HG03432 (cell line): Measurements from ENCODE around the gene PLEKHG3.

ENCODE experiments used
- ATAC-seq: cut with Tn5 transposase; IDR thresholded peaks from one replicate; pipeline ENCODE4 v1.9.1; 2021; ENCODE audit warnings: mild to moderate bottlenecking, moderate library complexity; ENCODE audit not compliant: unreplicated experiment

The PLEKHG3 gene

DNA sequence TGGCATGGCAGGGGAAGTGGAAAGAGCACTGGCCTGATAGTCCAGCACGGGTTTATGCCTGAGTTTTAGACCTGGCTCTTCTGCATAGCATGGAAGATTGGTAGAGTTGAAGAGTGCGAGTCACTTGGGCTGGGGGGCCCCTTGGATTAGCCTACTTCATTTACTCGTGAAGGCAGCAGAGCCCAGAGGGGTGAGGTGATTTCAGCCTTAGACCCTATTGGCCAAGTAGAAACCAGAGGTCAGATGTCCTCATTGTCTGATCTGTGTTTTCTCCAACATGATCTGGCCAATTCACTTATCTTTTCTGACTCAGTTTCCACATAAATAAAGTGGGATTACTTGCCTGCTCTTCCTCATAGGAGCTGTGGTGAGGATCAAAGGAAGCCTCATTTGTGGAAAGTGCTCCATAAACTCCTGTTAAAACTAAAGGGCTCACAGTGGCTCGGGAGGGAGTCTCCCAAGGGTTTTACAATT, 1.9 kb downstream of the PLEKHG3 start:
- ATAC-seq, result no peak

DNA sequence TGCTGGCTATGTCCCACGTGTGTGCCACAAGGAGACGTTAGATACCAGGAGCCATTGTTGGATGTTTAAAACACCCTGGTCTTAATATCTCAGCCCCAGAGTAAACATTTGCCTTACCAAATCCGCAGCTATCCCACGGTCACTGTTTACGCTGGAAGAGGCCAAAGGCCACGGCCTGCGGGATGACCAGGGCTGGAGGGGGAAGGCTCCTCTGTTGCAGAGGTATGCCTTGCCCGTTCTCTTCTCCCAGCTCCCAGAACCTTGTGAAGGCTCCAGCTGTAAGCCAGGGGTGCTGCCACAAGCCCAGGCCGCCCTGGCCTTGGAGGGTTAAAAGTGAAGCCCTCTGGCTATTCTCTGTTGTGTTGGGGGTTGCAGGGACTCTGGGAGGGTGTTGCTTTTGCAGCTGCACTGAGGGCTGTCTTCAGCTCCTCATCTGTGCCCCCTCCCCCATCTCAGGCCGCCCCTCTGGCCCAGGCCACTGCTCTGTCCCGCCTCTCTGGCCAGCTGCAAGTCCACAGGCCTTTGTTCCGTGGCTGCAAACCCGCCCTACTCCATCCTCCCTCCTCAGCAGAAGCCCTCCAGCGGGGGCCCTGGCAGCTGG, 2.5 kb downstream of the PLEKHG3 start:
- no peak for ATAC-seq

DNA sequence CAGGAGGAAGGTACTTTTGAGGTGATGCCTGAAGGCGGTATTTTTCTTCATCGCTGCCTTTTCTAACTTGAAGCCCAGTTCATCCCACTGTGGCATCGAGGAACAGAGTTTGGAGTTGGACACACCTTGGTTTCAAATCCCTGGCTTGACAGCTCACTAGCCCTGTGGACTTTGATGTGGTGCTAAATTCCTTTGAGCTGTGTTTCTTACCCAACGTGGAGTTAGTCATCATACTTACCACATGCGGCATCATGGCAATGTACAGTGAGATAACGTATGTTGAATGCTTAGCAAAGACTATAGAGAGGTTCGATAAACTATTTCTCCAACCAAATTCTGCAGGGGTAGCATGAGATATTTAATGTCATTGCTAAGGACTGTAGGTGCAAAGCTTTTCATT, 3.4 kb downstream of the PLEKHG3 start:
- ATAC-seq, result no peak

DNA sequence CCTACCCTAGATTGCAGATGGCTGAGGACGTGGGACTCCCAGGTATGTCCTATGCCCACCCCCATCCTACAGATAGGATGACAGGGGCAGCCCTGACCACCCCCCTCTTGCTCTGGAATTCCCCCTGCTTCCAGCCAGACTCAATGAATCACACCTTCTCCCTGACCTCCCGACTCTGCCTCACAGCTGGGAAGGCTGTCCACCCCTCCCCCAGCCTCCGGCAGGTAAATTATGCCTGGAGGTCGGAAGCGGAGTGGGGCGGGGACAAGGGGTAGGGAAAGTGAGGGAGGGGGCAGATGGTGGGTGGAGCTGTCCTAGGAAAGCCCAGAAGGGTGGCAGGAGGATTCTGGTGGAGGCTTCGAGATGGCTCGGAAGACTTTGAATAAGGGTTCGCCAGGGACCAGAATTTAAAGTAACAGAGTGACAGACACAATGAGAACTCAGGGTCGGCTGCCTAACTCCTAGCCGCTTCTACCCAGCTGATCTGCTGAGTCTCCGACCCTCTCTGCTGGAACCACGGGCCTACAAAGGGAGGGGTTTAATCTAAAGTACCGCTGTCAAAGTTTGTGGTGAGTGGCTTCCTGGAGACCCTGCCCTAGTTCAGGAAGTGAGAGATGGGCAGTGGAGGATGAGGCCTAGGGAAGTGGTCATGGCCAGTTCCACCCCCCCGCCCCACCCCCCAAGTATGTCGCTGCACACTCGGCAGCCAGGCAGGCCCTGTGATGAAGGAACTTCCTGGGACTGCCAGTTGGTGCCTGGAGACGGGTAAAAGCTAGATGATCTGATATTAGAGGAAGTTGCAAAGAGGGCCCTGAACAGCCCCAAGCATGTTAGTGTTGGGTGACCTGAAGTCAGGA, 4.2 kb downstream of the PLEKHG3 start:
- no peak for ATAC-seq

DNA sequence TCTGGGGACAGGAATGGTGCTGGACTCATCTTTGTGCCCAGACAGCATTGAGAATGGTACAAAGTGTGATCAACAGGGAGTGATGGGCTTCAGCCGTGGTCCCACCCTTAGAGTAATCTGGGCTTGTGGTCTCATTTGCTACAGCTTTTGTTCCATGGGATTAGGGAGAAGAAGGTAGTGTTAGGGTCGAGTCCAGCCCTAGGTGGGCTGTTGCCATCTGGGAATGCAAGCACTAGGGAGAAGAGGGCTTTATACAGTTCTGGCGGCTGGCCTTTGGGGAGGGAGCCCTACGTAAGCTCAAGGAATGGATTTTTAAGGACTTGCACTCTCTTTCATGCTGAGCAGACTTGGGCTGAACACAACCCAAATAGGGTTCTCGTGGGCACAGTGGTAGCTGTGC, 4.9 kb downstream of the PLEKHG3 start:
- no peak for ATAC-seq

DNA sequence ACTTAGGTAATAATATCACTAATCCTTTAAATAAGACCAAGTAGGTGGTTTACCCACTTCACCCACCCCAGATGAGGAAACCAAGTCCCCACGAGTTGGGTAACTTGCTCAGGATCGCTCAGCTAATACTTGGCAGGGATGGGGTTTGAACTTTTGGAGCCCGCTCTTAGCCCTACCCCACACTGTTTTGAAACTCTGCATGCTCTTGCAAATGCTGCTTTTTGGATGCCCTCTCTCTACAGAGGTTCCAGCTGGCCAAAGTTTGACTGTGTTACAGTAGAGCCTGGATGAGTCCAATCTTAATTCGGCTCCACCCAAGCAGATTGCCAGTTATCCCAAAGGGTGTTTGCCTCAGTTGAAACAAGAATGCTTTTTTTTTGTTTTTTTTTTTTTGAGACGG, 6.8 kb downstream of the PLEKHG3 start:
- ATAC-seq, result no peak

DNA sequence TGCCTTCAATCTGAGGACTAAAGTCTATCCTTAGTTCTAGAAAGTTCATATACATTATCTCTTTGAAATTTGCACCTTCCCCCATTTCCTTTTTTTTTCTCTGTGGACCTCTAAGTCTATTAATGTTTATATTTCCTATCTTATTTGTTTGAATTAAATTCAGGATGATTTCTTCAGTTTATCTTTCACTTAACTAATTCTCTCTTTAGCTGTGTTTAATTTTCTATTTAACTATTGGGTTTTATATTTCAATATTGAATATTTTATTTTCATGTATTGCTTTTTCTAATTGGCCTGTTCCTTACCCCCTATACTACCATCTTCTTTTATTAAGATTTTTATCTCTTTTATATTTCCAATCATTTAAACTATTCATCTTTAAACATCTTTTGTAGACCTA, 9.5 kb downstream of the PLEKHG3 start:
- no peak for ATAC-seq

DNA sequence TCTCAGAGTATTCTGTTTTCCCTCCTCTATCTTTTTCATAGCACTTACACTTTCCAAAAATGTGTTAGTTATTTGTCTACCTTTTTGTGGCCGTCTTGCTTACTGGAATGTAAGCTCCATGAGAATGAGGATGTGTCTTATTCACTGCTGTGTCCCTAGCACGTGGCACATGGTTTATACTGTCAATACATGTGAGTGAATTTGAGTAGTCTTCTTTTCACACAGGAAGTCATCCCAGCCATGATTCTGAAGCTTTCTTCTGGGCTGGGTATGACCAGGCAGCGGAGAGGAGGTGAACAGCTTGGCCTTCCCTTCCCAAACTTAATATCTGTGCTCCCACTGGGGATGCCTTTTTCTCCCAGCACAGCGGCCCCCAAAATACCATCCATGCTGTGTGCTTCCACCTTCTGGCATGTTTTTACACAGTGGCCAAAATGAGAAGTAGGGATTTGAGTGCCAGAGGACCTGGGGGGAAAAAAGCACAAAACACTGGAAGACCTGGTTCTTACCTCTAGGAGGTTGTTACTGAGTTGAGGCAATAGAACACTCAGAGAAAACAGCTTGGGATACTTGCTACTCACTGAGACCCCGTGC, 10.3 kb downstream of the PLEKHG3 start:
- ATAC-seq, result no peak

DNA sequence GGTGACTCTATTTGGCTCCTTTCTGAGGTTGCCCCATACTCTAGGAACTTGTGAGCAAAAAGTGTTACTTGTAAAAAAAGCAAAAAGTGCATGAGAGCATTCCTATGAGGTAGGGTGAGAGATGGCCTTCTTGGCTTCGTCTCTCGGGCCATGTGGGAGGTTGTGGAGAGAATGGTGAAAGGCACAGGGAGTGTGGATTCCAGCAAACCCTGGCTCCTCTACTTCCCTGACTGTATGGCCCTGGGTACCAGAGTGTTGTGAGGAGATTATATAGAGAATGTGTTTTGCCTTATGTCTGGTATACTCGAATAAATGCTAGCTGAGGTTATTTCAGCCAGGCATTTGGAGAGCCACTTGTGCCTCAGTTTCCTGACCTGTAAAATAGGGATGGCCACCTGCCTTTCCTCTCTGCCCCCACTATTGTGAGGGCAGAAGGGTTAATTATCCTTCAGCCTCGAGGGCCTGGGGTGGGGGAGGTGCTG, 11.0 kb downstream of the PLEKHG3 start:
- no peak for ATAC-seq

DNA sequence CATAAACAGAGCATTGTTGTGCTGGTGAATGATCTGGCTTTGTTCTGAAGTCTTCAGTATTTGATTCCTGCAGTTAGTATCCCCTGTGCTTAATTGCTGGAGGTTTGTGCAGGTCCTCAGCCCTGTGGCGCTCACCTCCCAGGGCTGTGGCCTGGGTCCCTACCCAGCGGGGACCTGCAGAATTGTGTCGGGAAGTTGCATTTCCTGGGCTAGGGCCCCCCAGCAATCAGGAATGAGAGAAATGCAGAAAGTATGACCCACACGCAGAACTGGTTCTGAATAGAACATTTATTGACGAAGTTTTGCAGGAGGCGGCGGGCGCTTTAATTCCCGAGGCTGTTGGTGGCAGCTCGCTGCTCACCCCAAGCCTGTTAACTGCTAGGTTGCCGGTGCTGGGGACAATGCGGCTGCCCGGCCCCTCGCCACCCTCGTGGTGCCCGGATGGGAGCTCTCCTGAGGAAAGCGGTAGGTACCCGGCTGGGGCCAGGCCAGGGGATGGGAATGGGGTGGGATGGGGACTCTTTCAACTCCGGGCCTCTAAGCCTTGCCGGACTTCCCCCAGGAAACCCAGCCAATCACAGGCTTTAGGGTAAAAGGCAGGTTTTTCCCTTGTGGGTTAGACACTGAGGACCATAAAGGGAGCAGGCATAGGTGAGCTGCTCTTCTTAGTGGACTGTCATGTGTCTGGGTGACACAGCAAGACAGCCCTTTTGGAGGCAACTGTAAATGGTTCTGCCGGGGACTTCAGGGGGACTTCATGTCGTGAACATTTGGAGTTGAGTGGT, 11.6 kb downstream of the PLEKHG3 start:
- no peak for ATAC-seq

DNA sequence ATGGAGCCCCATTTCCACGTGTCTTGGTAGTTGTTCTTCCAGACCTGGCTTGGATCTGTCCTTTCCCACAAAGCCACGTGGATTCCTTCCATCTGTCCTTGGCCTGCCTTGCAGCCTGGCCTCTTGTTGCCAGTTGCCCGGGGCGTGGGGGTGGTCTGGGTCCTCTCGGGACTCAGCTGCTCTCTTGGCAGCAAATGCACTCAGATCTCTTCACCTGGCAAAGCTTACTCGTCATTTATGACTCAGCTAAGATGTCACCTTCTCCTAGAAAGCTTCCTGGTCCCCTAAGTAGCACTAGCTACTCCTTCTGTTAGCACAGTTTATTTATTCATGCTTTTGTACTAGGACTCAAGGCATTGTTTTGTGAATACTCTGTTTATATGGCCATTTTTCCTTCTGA, 13.6 kb downstream of the PLEKHG3 start:
- ATAC-seq, result no peak

DNA sequence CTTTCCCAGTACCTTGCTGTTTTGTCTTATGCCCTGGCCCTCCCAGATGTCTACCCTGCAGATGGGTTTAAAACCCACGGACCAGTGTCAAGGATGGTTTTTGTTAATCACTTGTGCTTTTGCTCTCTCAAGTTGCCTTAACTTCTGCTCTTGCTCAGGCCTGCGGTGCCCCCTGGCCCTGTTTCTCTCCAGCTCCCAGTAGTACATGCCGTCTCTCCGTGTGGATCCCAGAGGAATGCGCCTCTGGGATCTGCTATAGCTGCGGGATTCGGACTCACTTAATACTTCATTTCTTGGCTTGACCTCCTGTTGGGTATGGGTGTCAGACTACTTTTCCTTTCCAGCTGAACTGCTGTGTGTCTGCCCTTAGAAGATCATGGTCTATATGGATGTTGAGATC, 14.5 kb downstream of the PLEKHG3 start:
- ATAC-seq, result no peak

DNA sequence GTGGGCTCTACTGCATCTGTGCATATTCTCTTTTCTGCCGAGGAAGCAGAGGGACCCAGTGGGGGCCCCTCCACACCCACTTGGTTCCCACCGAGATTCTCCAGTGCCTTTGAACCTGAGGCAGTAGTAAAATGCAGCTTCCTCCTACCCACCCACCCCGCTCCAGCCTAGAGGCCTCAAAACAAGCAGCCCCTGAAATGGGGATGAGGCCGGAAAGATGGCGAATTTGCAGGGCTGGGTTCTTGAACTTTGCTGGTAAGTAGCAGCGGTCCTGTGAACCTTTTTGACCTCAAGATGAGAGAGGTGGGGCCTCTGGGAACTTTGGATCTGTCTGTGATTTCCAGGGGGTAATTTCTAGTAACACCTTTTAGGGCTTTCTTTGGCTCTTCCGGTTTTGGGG, 15.4 kb downstream of the PLEKHG3 start:
- no peak for ATAC-seq

DNA sequence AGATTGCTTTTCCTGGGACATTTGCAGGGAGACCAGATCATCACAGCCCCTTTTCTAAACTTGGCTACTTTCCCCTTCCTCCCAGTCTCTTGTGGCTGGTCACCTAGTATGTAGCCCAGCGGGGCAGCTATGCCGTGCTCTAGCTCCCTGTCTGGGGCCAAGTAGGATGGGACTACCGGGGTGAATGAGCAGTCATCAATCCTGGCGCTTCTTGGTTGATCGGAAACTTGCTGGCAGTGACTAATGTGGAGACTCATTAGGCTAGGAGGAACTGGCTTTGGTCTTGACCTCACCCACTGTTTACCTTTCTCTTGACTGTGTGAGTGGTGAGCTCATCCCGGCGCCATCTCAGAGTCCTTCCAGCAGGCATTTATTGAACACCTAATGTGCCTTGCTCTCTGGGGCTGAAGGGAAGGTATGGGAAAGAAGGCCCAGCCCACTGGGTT, 15.9 kb downstream of the PLEKHG3 start:
- no peak for ATAC-seq

DNA sequence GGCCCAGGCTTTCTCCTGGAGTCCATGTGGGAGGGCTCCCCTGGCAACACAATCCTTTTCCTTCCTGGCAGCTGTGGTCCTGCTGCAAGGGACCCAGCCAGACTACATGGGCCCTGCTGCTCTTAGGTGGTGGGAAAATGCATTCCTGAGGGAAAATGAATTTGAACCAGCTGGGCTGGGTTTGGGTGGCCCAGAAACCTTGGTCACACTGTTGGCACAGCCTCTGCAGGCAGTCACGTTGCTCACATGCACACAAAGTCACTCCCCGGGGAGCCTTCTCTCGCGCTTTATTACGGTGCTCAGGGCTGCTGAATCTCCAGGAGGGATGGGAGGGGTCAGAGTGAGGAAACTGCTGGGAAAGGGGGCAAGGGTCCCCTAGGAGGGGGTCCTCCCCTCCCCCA, 17.2 kb downstream of the PLEKHG3 start:
- ATAC-seq, result no peak

DNA sequence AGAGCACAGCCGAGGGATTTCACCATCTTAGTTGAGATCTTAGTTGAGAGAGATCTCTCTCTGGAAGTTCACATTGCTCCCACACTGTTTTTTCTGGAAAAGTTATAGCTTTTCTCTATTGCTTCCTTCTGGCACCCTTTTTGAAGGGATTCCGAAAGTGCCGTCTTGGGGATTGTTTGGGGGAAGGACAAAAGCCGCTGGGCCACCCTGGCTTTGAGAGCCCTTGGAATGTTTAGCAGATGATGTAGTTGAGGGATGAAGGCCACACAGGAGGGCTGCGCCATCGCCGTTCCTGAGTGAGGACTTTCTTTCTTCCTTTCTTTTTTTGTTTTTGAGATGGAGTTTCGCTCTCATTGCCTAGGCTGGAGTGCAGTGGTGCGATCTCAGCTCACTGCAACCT, 17.7 kb downstream of the PLEKHG3 start:
- ATAC-seq, result no peak

DNA sequence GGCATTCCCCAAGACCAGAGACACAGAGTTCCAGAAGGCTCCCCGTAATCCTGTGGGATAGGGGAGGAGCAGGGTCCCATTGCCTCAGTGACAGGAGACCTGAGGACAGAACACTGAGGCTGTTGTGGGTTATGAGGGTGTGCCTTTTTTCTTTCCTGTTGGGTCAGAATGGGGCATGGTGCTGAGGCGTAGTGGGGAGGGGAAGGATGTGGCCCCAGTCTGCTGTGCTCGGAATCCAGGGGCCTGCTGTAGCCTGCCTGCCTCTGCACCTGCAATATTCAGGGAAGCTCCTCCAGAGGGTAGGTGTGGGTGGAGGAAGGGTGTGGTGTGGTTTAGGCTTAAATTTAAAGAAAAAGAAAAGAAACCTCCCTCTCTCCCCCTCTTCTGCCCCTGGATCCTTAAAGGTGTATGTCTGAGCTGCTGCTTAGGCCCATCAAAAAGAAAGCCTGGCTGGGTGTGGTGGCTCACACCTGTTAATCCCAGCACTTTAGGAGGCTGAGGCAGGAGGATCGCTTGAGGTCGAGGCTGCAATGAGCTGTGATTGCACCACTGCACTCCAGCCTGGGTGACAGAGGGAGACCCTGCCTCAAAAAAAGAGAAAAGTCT, 18.7 kb downstream of the PLEKHG3 start:
- ATAC-seq, result no peak

DNA sequence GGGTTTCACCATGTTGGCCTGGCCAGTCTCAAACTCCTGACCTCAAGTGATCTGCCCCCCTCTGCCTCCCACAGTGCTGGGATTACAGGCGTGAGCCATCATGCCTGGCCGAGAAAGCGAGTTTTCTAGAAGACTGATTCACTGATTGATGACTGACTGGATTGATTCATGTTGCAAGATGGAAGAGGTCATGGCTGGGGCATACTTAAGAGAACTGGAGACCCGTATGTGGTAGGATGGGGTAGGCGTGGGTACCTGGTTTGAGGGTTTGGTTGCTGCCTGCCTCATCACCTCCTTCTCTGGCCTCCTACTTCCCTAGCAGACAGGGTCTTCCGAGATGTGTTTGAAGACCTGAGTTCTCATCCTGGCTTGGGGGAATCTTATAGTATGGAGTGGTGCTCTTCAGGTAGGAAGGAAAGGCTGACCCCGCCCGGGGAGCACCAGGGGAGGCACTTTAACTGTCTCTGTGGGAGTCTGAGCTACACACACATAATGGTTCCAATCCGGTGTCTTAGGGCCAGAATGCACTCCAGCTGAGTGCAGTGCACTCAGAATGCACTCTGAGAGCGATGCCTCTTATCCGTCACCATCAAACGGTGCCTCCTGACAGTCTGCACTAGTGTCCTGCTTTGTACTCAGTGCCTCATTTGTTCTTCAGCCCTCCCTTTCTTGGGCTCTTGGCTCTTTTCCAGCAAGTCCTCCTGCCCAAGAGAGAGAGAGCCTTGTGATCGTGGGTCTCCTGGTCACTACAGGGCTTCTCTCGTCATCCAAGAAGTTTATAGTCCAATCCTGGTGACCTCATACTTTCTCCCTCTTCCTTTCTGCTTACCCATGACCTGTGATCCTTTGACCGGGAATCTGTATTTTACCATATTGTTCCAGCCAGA, 19.7 kb downstream of the PLEKHG3 start:
- ATAC-seq, result no peak

DNA sequence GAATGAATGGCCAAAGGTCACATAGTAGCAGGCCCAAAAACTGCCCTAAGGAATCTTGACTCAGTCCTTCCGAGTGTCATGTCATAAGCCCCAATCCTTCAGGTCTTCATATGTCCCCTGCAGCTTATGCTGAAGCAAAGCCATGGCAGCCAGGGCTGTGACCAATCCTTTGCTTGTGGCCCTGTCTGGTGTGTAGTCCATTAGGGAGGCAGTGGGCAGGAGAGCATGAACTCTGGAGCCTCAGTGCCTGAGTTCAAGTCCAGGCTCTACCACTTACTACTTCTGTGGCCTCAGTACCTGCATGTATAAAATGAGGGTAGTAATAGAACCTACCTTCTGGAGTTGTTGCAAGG, 20.3 kb downstream of the PLEKHG3 start:
- ATAC-seq, result no peak

DNA sequence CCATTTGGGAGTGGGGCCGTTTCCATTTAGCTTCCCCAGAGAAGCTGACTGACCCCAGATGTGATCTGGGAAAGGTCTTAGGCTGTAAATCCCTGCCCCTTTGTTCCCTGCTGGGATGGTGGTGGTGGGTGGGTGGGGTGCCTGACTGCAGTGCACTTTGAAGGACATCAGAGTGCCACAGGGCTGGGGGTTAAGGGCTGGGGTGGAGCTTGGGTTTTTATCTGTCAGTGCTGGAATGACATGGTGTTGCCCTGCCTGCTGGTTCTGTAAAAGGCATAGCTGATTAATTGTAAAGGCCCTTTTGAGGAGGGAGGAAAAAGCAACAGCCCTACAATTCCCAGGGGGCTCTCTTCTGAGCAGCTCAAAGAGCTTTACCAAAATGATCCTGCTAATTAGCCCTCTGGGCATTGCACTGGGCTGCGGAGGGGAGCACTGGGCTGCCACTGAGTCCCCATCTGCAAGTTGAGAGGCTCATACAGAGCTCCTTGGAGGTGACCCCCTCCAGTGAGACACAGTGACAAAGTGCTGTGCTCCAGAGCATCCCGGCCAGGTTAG, 21.1 kb downstream of the PLEKHG3 start:
- ATAC-seq, result no peak
